Measurements from ENCODE around the gene POFUT2.

POFUT2 gene

DNA sequence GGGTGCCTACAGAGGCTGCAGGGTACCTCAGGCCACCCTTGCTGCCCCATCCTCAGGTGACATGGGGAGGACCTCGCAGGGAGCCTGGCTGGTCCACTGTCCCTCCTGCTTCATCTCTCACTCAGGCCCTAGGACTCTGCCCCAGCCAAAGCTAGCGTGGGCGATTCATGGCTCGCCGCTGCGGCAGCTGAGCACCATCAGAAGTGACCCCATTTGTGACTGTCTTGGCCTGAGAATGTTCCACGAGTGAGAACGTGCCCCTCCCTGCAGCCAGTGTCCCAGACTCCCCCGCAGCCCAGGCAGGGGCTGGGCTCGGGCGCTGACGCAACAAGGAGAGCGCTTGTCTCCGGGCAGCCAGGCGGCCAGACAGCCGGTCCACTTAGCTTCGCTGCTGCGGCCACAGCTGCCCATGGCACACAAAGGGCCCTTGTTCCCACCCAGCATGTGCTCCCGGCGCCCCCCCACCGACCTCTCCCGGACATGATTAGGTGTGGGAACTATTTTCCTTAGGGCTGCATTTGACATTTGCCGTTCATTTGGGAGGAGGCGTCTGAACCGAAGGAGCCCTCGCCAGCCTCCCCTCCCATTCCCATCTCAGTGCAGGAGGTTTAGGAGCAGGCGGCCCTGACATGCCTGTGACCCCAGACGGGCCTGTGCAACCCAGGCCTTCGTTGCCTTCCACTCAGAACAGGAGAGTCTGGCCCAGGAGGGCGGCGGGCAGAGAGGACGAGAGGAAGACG lies 19.3 kb upstream of the POFUT2 start:
- TF ChIP-seq, protein P1, sequence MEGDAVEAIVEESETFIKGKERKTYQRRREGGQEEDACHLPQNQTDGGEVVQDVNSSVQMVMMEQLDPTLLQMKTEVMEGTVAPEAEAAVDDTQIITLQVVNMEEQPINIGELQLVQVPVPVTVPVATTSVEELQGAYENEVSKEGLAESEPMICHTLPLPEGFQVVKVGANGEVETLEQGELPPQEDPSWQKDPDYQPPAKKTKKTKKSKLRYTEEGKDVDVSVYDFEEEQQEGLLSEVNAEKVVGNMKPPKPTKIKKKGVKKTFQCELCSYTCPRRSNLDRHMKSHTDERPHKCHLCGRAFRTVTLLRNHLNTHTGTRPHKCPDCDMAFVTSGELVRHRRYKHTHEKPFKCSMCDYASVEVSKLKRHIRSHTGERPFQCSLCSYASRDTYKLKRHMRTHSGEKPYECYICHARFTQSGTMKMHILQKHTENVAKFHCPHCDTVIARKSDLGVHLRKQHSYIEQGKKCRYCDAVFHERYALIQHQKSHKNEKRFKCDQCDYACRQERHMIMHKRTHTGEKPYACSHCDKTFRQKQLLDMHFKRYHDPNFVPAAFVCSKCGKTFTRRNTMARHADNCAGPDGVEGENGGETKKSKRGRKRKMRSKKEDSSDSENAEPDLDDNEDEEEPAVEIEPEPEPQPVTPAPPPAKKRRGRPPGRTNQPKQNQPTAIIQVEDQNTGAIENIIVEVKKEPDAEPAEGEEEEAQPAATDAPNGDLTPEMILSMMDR (IDR thresholded peaks at IDR 0.05; ENCODE audit: low read depth, low read length) = no peak

DNA sequence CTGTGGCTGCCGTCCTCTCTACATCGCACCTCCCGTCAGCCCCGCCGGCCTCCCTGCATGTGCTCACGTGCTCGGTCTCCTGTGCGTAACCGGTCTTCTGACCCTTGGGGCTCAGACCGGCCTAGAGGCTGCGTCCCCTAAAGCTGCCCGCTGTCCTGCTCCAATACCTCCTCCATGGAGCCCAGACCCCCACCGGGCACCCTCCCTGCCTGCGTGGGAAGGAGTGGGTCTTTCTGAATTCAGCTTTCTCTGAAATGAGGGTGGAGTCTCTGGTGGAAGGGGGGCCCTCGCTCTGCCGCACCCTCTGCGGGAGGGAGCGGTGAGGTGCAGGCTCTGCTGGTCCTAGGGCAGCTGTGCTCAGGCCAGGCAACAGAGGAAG lies 18.7 kb upstream of the POFUT2 start:
- no peak overlapping the region for H3K4me3 ChIP-seq (ENCODE audit: low read depth, low read length)
- TF ChIP-seq, protein P1 (IDR thresholded peaks at IDR 0.05; ENCODE audit: low read depth, low read length) = no peak

More for the DNA sequence above, 19.3 kb upstream of the POFUT2 start:
- H3K4me3 ChIP-seq (ENCODE audit: low read depth, low read length) = no peak overlapping the region

DNA sequence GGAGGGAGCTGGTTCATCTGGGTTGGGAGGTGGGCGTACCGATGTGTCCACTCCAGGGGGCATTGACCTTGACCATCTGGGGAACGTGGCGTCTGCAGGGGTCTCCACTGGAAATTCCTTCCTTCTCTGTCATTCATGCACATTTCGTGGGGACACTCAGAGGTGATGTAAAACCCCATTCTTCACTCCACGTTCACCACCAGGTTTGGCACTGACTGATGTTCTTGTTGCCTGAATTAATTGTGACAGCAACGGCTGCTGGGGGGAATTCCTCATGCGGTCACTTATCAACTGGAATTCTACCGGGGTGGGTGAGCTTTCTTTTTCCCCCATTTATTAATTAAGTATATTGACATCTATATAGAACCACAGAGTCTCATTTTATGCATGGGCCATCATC lies 18.1 kb upstream of the POFUT2 start:
- TF ChIP-seq, protein P1 (IDR thresholded peaks at IDR 0.05; ENCODE audit: low read depth, low read length) = no peak
- no peak overlapping the region for H3K4me3 ChIP-seq (ENCODE audit: low read depth, low read length)

DNA sequence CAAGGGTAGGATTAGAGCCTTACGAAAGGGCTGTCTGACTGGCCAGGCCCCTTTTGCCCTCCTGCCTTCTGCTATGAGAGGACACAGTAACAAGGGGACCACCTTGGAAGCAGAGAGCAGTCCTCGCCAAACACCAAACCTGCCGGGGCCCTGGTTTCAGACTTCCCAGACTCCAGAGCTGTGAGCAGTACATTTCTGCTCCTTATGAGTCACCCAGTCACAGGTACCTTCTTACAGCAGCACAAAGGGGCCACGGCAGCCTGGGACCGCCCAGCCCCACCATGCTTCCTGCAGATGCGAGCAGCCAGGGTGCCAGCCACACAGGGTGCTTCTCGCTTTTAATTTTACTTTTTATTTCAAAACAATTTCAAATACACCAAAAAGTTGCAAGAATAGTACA lies 17.2 kb upstream of the POFUT2 start:
- H3K4me3 ChIP-seq (ENCODE audit: low read depth, low read length) = no peak overlapping the region
- TF ChIP-seq, protein P1 (IDR thresholded peaks at IDR 0.05; ENCODE audit: low read depth, low read length) = no peak

DNA sequence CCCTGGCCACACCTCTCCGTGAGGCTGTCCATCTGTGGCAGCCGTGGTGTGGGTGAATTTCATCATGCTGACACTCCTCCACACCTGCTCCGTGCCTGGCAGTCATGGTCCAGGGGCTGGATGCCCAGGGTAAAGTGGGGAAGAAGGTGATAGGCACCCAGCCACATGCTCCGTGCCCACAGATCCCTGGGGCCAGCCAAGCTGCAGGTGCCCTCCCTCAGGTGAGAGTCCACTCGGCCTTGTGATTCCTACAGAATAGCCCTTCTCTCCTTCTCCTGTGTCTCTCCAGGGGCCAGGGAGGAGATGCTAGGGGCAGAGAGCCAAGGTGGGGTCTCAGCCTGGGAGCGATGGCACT lies 16.8 kb upstream of the POFUT2 start:
- no peak overlapping the region for H3K4me3 ChIP-seq (ENCODE audit: low read depth, low read length)
- TF ChIP-seq, protein P1 (IDR thresholded peaks at IDR 0.05; ENCODE audit: low read depth, low read length) = no peak

DNA sequence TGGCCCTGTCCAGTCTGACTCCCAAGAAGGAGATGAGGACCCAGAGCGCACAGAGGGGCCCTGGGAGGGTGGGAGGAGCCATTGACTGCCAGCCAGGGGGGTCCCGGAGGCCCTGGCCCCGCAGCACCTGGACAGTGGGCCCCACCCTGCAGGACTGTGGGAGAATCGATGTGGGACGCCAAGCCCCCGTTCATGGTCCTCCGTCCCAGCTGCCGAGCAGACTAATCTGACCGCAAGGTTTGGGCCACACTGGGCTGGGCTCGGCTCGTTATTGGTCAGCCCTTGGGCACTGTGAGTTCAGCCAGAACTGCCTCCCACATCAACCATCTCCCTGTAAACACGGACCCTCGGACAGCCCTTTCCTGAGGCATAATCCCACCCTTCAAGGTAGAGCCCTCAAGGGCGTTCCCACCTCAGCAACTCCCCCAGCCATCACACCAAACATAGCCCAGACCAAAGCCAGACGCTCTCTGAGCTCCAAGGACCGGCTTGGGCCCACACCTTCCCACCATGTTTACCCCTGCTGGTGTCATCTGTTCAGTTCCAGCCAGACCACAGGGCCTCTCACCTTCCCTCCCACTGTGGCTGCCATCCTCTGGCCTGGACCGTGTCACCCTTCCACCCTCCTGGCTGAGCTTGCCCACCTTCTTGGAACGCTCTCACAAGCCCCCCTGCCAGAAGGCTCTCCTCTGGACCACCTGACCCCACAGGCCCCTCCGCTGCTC lies 16.2 kb upstream of the POFUT2 start:
- no peak overlapping the region for H3K4me3 ChIP-seq (ENCODE audit: low read depth, low read length)
- TF ChIP-seq, protein P1 (IDR thresholded peaks at IDR 0.05; ENCODE audit: low read depth, low read length) = no peak

DNA sequence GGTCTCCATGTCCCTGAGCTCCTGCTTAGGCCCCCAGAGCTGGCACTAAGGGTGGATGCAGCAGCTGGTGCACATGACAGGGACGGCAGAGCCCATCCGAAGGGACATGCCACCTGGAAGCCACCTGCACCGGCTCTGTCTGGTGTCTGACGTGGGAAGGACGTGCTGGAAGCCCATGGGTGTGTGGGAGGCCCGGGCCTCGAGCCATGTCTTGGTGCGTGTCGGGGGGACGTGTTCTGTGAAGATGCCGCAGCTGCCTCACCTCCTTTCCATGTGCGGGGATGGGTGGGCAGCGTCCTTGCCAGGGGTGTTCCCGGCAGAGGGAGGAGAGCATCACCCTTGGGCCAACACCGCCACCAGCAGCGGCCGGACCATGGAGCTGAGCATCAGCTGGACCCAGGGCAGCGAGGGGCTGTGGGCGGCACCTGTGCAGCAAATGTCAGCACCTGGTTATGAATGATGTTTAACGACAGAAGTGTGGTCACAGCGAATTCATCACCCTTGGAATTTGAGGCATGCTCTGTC lies 15.5 kb upstream of the POFUT2 start:
- TF ChIP-seq, protein P1 (IDR thresholded peaks at IDR 0.05; ENCODE audit: low read depth, low read length) = no peak

More for the DNA sequence above, 15.5 kb upstream of the POFUT2 start:
- no peak overlapping the region for H3K4me3 ChIP-seq (ENCODE audit: low read depth, low read length)
